H1 (cell line): ENCODE results near the gene TEX9.

Experiments used
- CBX5 ChIP-seq: fragments of 300-800, 300-1000 bp; sonication (generic); IDR thresholded peaks from 2 replicates; pipeline ENCODE4 v1.7.1; 2016; ENCODE audit warnings: antibody characterized with exemption, low read length, low read depth
- CHD1 ChIP-seq: IDR thresholded peaks from 2 replicates; pipeline ENCODE4 v1.6.1; 2012; ENCODE audit warnings: low read depth, low read length, improper control_type of control experiment
- EP300 ChIP-seq, 2 experiments: IDR thresholded peaks; 1 replicate in 1 of 2; 2 replicates in 1 of 2; pipeline ENCODE4 v1.6.1; 2011 to 2012; ENCODE audit warnings: low read depth in 2 of 2, low read length in 2 of 2, mild to moderate bottlenecking in 2 of 2, borderline replicate concordance in 1 of 2, inconsistent platforms in 1 of 2, moderate library complexity in 1 of 2
- EZH2 ChIP-seq: fragments of 200-600 bp; sonication (generic); IDR thresholded peaks from 2 replicates; pipeline ENCODE4 v1.7.1; 2012; ENCODE audit warnings: low read depth, mild to moderate bottlenecking, moderate library complexity, low read length, inconsistent platforms; ENCODE audit not compliant: severe bottlenecking
- RFX5 ChIP-seq: IDR thresholded peaks from 2 replicates; pipeline ENCODE4 v1.6.1; 2011; ENCODE audit warnings: low read depth, low read length, improper control_type of control experiment, borderline replicate concordance
- TF ChIP-seq, protein P1 (sequence below): IDR thresholded peaks from 2 replicates; pipeline ENCODE4 v1.6.1; 2012; ENCODE audit warnings: inconsistent platforms
- TF ChIP-seq, protein P2 (sequence below), 3 experiments: IDR thresholded peaks; 1 replicate in 2 of 3; 2 replicates in 1 of 3; pipeline versions ENCODE4 v1.5.1 to v1.6.1; 2011; ENCODE audit warnings: low read length in 3 of 3, mild to moderate bottlenecking in 3 of 3, inconsistent platforms in 2 of 3, low read depth in 1 of 3, moderate library complexity in 1 of 3; ENCODE audit not compliant: insufficient read depth in 1 of 3; ENCODE audit errors: control extremely low read depth in 1 of 3

DNA sequence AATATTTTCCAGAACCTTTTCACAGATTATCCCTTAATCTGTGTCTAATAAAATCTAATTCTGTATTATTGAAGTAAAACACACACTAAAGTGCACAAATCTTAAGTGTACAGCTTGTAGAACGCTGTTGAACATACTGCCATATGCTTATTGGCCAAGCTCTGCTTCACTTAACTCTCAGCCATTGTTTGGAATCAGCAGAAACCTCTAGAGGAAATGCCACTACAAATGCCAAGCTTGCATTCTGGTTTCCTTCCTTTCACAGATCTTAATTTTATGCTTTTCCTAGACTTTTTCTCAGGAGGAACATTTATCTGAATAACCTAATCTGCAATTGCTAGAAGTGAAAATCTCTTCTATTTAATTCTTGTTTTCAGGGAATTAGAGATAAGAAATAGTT is 89.6 kb downstream of the TEX9 start:
- TF ChIP-seq, protein P1, sequence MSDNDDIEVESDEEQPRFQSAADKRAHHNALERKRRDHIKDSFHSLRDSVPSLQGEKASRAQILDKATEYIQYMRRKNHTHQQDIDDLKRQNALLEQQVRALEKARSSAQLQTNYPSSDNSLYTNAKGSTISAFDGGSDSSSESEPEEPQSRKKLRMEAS = no peak
- TF ChIP-seq, protein P2, sequence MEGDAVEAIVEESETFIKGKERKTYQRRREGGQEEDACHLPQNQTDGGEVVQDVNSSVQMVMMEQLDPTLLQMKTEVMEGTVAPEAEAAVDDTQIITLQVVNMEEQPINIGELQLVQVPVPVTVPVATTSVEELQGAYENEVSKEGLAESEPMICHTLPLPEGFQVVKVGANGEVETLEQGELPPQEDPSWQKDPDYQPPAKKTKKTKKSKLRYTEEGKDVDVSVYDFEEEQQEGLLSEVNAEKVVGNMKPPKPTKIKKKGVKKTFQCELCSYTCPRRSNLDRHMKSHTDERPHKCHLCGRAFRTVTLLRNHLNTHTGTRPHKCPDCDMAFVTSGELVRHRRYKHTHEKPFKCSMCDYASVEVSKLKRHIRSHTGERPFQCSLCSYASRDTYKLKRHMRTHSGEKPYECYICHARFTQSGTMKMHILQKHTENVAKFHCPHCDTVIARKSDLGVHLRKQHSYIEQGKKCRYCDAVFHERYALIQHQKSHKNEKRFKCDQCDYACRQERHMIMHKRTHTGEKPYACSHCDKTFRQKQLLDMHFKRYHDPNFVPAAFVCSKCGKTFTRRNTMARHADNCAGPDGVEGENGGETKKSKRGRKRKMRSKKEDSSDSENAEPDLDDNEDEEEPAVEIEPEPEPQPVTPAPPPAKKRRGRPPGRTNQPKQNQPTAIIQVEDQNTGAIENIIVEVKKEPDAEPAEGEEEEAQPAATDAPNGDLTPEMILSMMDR (IDR thresholded peaks at IDR 0.05; ENCODE audit: control extremely low read depth in 1 of 3, insufficient read depth in 1 of 3, low read depth in 1 of 3, low read length in 3 of 3) = no peak
- TF ChIP-seq RFX5 (no peak), CBX5 (no peak), EZH2 (no peak), CHD1 (no peak), EP300 (IDR thresholded peaks at IDR 0.05; ENCODE audit: borderline replicate concordance in 1 of 2, low read depth in 2 of 2, low read length in 2 of 2) (no peak)
